CMK (cell line): ENCODE data around the gene DIP2C.
"Not testable (repeated sequence)": the region's sequence is repeated elsewhere in the genome, so short reads cannot be mapped to it uniquely, and the experiment has no call there.

Experiments
- DNase-seq: peaks from one replicate; pipeline ENCODE4 v3.0.0-alpha.2; 2010; ENCODE audit warnings: low read depth

Gene DIP2C

GRCh38 chr10:451856-452255, 237.6 kb downstream of the DIP2C start:
- no peak for DNase-seq

GRCh38 chr10:451021-451471, 238.4 kb downstream of the DIP2C start:
- DNase-seq: no peak

- DNase-seq: no peak
Observed at GRCh38 chr10:450463-450862, 239.0 kb downstream of the DIP2C start.

GRCh38 chr10:449331-449730, 240.1 kb downstream of the DIP2C start:
- DNase-seq: not testable (repeated sequence)

- no peak for DNase-seq
Observed at GRCh38 chr10:443459-443858, 246.0 kb downstream of the DIP2C start.

GRCh38 chr10:442209-442608, 247.3 kb downstream of the DIP2C start:
- DNase-seq: no peak

- no peak for DNase-seq
Observed at GRCh38 chr10:441659-442058, 247.8 kb downstream of the DIP2C start.

- DNase-seq: no peak
Observed at GRCh38 chr10:440127-440526, 249.3 kb downstream of the DIP2C start.

GRCh38 chr10:437698-438490, 251.6 kb downstream of the DIP2C start:
- DNase-seq: no peak

- no peak for DNase-seq
Observed at GRCh38 chr10:436911-437665, 252.4 kb downstream of the DIP2C start.

GRCh38 chr10:436013-436697, 253.3 kb downstream of the DIP2C start:
- DNase-seq: no peak

GRCh38 chr10:435397-435796, 254.1 kb downstream of the DIP2C start:
- DNase-seq: no peak

- no peak for DNase-seq
Observed at GRCh38 chr10:429696-430095, 259.8 kb downstream of the DIP2C start.

- DNase-seq: no peak
Observed at GRCh38 chr10:427761-428519, 261.5 kb downstream of the DIP2C start.

GRCh38 chr10:425365-425764, 264.1 kb downstream of the DIP2C start:
- DNase-seq: not testable (repeated sequence)

GRCh38 chr10:424724-425123, 264.7 kb downstream of the DIP2C start:
- not testable (repeated sequence) for DNase-seq

- no peak for DNase-seq
Observed at GRCh38 chr10:423178-423577, 266.3 kb downstream of the DIP2C start.

- no peak for DNase-seq
Observed at GRCh38 chr10:422675-423074, 266.8 kb downstream of the DIP2C start.

- no peak for DNase-seq
Observed at GRCh38 chr10:422241-422640, 267.2 kb downstream of the DIP2C start.

- DNase-seq: no peak
Observed at GRCh38 chr10:421170-421569, 268.3 kb downstream of the DIP2C start.

- DNase-seq: no peak
Observed at GRCh38 chr10:420154-421121, 269.0 kb downstream of the DIP2C start.
